GM12865 (cell line): ENCODE measurements around the gene TMEM212.

Experiments used
- DNase-seq: peaks from one replicate; pipeline ENCODE4 v3.0.0; 2010; ENCODE audit warnings: low read depth
- H3K4me3 ChIP-seq: 2 replicates; pipeline ENCODE4 v1.5.1; 2011; ENCODE audit warnings: mild to moderate bottlenecking, low read depth, low read length, control low read depth
- CTCF ChIP-seq: IDR thresholded peaks from 2 replicates; pipeline ENCODE4 v1.5.1; 2011; ENCODE audit warnings: low read length, control low read depth, low read depth, inconsistent platforms; ENCODE audit not compliant: insufficient read depth; ENCODE audit errors: missing control alignments

TMEM212 gene

GRCh38 chr3:171878461-171879225, 35.5 kb downstream of the TMEM212 start:
- TF ChIP-seq CTCF: no peak
- DNase-seq: no peak
- no peak overlapping the region for H3K4me3 ChIP-seq

GRCh38 chr3:171879472-171879871, 36.3 kb downstream of the TMEM212 start:
- DNase-seq: no peak
- no peak for TF ChIP-seq CTCF
- no peak overlapping the region for H3K4me3 ChIP-seq

DNA sequence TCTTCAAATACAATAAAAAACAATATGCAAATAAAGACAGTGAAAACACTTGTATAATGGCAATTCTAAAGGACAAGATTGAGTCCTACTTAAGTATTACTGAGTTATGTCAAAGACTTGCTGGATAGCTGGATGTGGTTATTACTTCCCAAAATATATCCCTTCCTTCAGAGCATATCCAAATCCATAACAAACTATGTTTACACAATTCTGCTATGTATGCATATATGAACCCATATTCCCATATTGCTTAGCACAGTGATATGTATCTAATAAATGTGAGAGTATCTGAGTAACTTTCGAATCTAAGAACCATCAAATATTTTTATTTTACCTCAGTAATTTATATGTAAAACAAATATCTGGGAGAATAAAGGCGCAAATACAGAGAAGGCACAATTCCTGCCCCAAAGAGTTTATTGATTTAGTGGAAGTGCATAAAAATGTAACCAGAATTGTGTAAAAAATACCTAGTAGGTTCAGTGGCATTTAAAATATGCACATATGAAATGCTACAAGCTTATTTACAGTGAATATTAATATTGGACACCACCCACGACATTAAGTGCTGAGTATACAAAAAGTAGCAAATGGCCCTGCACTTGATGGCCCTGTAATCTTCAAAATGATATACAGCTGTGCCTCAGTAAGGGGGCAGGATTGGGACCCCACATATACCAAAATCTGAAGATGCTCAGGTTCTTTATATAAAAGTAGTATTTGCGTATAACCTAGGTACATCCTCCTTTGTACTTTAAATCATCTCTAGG, 37.1 kb downstream of the TMEM212 start:
- no peak overlapping the region for H3K4me3 ChIP-seq
- no peak for TF ChIP-seq CTCF
- no peak for DNase-seq

- TF ChIP-seq CTCF: no peak
Observed at GRCh38 chr3:171881251-171881650, 38.1 kb downstream of the TMEM212 start.

DNA sequence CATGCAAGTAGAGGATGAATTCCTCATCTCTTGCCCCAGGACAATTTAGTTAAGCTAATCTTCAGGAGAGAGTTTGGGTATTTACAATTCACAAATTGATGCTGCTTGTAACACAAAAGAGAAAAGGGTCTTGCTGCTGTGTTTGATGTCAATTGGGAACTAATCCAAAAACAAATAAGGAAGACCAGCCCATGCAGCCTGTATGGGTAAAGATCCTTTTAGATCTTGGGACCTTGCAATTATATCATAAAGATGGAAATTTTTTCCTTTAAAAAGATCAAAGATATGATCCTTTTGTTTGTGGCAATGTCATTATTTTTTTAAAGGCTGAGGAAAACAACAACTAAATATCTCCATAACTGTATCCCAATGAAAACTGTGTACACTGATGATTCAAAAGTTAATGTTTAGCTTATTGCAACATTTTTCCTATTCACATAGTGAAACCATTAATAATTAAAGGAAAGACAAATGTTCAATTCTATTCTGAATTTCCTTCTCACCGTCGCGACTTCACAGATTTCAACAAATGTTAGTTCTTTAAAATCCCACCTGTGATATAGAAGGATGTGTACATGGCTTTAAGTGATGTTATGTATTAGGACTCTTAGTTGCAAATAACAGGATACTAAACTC, 40.2 kb downstream of the TMEM212 start:
- no peak overlapping the region for H3K4me3 ChIP-seq
- DNase-seq: no peak
- TF ChIP-seq CTCF: no peak

More at GRCh38 chr3:171881251-171881650, 38.1 kb downstream of the TMEM212 start:
- no peak overlapping the region for H3K4me3 ChIP-seq
- DNase-seq: no peak

- DNase-seq: no peak
- H3K4me3 ChIP-seq: no peak overlapping the region
- no peak for TF ChIP-seq CTCF
Observed at GRCh38 chr3:171883893-171884279, 40.7 kb downstream of the TMEM212 start.
